Measurements from ENCODE around the gene LMAN2L.
"Not testable (repeated sequence)": the region's sequence is repeated elsewhere in the genome, so short reads cannot be mapped to it uniquely, and the experiment has no call there.

The LMAN2L gene

GRCh38 chr2:96685577-96686459 is 54.0 kb downstream of the LMAN2L start:
- DNase-seq: peak; percentile 53

DNA sequence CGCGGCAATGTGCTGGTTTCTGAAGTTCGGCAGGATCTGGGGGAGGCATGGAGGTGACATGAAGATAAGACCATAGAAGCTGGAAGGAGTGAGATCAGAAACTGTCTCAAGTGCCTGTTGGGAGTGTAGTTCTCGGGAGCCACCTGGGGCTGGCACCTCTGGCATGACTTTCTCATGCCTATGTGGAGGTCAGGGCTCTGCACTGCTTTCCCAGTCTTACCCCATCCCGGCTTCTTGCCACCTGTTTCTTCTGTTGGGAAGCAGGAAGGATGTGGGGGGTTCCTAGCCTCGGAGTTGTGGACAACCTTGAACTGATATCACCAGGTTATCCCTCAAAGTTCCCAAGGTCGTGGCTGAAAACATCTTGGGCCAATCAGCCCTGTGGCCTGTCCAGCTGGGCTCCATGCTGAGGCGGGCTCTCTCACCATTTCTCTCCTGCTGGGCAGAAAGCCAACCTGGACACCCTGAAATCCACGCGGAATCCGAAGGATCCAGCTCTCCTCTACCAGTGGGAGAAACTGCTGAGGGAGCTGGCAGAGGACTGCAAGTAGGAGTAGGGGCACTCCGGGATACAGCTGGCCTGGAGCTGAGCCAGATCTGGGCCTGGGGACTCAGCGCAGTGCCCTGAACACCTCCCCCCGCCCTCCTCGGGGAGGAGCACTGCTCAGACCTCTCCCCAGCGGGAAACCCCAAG is 54.8 kb downstream of the LMAN2L start:
- no peak for DNase-seq

GRCh38 chr2:96683972-96684820 is 55.7 kb downstream of the LMAN2L start:
- no peak for DNase-seq

GRCh38 chr2:96683307-96683706 is 56.6 kb downstream of the LMAN2L start:
- no peak for DNase-seq

DNA sequence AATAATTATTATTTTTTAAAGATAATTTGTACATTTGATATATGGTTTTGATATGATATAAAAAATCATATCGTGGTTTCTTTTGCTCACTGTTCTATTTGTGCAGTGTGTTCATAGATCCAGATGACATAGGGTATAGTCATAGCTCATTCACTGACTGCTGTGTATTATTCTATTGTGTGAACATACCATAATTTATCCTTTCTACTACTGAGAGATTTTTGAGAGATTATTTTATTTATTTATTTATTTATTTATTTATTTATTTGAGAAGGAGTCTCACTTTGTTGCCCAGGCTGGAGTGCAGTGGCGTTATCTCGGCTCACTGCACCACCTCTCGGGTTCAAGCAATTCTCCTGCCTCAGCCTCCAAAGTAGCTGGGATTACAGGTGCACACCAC is 58.3 kb downstream of the LMAN2L start:
- no peak for DNase-seq

- no peak for DNase-seq
Observed at GRCh38 chr2:96680561-96681141, 59.2 kb downstream of the LMAN2L start.

GRCh38 chr2:96679848-96680247 is 60.0 kb downstream of the LMAN2L start:
- DNase-seq: no peak

DNA sequence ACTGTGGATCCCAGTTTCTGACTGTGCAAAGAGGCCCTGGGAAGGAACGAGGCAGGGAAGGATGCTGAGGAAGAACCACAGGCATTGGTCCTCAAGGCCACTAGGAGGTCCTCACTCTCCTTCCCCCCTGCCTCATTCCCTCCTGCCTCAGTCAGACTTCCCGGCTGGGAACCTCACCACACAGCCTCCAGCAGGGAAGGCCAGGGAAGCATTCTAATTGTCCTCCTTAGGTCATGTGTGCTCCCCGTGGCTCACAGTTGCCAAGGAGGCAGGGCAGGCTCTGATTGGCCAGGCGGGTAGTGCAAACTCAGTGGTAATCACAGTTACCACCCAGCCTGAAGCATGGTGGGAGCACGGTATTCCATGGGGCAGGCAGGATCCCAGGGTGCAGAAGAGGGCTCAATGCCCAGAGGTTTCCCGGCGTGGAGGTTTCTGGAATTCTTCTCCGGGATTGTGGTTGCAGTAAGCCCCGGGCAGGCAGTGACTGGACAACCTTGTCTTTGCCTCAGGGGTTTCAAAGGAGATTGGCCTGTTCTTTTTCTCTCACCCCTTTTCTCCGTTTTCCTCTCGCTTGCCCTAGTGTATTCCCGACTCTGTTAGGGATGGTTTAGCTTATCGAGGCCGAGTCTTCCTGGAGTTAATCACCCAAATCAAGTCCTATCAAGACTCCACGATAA is 70.2 kb downstream of the LMAN2L start:
- no peak for DNase-seq

GRCh38 chr2:96668771-96669170 is 71.1 kb downstream of the LMAN2L start:
- no peak for DNase-seq

GRCh38 chr2:96665717-96666116 is 74.1 kb downstream of the LMAN2L start:
- not testable (repeated sequence) for DNase-seq

DNA sequence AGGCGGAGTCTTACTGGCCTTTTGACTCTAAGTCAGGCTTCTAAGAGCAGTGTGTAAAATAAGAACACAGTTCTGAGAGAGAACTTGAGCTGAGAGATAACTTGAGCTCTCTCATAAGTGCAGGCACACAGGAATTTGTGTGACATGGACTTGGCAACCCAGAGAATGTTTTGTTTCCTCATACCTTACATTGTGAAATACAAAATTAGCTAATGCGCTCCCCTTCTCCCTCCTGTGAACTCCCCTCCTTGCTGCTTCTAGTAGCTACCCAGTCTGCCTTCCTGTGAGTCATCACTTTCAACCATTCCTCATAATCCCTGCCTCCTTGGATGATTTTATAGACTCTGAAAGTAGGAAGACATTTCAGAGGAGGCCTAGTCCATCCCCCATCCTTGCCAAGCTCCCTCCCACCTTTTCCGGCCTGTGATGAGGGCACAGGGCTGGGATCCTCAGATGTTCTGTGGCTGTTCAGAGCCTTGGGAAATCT is 74.7 kb downstream of the LMAN2L start:
- DNase-seq: no peak

DNA sequence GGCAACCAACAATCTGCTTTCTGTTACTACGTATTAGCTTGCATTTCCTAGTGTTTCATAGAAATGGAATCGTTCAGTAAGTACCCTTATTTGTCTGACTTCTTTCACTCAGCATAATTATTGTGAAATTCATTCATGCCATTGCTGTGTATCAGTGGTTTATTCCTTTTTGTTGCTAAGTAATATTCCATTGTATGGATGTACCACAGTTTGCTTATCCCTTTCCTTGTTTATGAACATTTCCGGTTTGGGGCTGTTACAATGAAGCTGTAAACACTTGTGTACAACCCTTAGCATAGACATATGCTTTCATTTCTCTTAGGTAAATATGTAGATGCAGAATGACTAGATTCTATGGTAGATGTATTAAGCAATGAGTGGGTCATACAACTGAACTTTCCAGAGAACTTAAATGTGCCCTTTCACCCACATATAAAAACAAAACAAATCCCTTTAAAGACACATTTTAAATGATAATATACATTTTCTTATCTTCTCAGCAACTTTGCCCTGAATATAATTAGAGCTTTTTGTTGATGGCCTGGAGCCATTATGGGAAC is 75.4 kb downstream of the LMAN2L start:
- DNase-seq: no peak

GRCh38 chr2:96663829-96664228 is 76.0 kb downstream of the LMAN2L start:
- DNase-seq: no peak

DNA sequence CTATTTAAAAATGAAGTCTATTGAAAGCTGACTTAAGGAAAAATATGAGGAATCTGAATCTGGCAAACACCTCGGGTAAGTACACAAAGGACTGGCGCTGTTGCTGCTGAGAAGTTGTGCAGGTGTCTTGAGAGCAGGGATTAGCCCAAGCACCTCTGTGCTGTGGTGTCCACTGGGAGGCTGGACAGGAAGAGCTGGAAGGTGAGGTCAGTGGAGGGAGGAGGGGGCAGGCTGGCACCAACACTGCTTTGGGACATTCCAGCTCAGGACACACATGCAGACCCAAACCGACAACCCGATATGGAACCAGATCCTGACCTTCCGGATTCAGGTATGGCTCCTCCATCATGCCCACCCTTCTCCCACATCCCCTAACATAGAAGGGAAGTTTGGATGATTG is 76.7 kb downstream of the LMAN2L start:
- no peak for DNase-seq

GRCh38 chr2:96662360-96662759 is 77.5 kb downstream of the LMAN2L start:
- no peak for DNase-seq

DNA sequence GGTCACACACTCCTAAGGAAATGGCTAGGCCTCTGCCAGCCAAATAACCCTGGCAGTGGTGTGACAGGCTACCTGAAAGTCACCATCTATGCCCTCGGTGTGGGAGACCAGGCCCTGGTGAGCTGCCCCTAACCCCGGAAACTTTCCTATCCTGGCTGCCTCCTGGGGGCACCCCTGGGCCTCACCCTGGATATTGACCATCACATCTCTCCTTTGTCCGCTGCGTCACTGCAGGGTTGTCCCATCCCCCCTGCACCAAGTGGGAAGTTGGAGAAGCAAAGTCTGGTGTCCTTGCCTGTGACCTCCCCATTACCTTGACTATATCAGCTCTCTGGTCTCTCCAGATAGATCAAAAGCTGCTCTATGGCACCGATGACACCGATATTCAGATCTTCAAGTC is 78.5 kb downstream of the LMAN2L start:
- DNase-seq: no peak

DNA sequence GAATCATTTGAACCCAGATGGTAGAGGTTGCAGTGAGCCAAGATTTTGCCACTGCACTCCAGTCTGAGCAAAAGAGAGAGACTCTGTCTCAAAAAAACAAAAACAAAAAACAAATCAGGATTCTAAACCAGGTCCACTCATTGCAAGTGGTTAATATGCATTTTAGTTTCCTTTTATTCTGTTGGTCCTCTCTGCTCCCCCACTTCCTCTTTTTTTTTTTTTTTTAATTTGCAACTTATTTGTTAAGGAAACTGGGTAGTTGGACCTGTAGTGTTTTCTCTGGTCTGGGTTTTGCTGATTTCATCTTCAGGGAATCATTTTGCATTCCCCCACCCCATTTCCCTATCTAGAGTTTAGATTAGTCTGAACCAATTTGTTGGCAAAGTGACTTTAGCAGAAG is 83.3 kb downstream of the LMAN2L start:
- no peak for DNase-seq
